HG03196 (cell line): ENCODE results near the gene APLP2.
"Not testable (repeated sequence)": the region's sequence is repeated elsewhere in the genome, so short reads cannot be mapped to it uniquely, and the experiment has no call there.

Source experiments
- ATAC-seq: cut with Tn5 transposase; IDR thresholded peaks from one replicate; pipeline ENCODE4 v1.9.1; 2021; ENCODE audit not compliant: unreplicated experiment

APLP2 gene

GRCh38 chr11:130090517-130090916, 20.8 kb downstream of the APLP2 start:
- not testable (repeated sequence) for ATAC-seq

GRCh38 chr11:130091169-130091568, 21.5 kb downstream of the APLP2 start:
- ATAC-seq: not testable (repeated sequence)

DNA sequence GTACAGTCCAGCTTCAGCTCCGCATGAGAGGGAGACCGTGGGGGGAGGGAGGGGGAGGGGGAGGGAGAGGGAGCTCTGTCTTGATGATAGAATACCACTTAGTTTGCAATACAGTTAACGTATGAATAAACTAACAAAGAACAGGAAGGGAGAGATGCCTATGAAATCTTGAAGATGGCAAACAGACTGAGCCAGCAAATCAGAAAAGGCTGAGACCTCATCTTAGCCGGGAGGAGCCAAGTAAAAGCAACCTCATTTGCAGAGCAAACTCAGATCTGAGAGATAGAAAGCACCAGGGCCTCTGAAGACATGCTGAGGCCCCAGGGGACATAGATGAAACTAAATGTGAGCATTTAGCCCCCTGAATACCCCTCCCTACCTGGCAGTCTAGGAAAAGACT, 23.0 kb downstream of the APLP2 start:
- ATAC-seq: no peak

DNA sequence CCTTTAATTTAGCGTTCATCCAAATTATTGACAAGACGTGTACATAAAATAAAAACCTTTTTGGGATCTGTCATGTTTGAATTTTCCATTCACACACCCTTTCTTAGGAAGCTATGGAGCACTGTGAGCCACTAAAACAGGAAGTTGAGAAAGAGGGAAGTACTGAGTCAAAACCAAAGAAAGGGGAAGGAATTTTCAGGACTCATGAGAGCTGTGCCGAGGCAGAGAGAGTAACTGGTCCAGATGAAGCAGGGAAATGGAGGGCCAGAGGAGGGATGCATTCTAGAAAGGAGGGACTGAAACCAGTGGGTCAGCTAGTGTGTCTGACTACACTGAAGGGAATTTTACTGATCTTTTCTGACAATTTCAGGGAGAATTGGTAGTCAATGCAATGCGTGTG, 24.9 kb downstream of the APLP2 start:
- ATAC-seq: no peak

- no peak for ATAC-seq
These were observed 25.6 kb downstream of the APLP2 start for GRCh38 chr11:130095326-130095725.

- no peak for ATAC-seq
These were observed 26.3 kb downstream of the APLP2 start for GRCh38 chr11:130096042-130096441.

DNA sequence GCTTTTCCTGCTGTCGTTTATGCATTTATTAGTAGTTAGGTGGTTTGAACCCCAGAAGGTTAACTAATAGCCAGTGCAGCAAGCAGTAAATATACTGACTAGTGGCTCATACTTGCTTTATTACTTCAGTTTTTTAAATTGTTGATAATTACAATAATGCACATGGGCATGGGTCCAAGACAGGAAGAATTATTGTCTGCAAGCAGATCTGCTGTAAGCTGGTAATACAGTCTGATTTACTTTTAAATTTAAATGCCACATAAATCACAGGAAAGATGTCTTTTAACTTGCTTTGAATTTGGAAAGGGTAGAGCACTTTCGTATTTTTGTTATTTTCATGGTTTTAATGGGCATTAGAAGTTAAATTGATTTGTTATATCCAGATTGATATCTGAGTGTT, 27.1 kb downstream of the APLP2 start:
- ATAC-seq: no peak

DNA sequence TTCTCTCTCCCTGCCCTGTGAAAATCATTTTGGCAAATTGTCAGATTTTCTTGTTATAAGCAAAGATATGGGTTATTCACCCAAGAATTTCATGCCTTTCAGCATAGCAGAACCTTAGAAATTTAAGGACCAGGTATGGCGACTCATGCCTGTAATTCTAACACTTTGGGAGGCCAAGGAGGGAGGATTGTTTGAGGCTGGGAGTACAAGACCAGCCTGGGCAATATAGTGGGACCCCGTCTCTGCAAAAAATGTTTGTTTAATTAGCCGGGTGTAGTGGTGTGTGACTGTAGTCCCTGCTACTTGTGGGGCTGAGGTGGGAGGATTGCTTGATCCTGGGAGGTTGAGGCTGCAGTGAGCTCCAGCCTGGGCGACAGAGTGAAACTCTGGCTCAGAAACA, 27.6 kb downstream of the APLP2 start:
- no peak for ATAC-seq

GRCh38 chr11:130099356-130099755, 29.7 kb downstream of the APLP2 start:
- no peak for ATAC-seq

GRCh38 chr11:130100381-130101095, 30.8 kb downstream of the APLP2 start:
- no peak for ATAC-seq

DNA sequence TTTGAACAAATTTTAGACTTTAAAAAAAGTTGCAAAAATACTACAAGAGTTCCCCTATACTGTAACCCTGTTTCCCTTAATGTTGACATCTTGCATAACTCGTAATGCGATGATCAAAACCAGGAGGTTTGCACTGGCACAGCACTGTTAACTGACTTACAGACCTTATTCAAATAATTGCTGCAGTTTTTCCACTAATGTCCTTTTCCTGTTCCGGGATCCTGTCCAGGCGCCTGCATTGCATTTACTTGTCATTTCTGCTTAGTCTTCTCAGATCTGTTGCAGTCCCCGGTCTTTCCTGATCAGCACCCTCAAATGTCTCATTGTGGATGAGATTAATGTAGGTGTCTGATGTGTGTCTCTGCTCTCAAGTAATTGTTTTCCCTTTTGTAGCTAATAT, 32.0 kb downstream of the APLP2 start:
- ATAC-seq: no peak

DNA sequence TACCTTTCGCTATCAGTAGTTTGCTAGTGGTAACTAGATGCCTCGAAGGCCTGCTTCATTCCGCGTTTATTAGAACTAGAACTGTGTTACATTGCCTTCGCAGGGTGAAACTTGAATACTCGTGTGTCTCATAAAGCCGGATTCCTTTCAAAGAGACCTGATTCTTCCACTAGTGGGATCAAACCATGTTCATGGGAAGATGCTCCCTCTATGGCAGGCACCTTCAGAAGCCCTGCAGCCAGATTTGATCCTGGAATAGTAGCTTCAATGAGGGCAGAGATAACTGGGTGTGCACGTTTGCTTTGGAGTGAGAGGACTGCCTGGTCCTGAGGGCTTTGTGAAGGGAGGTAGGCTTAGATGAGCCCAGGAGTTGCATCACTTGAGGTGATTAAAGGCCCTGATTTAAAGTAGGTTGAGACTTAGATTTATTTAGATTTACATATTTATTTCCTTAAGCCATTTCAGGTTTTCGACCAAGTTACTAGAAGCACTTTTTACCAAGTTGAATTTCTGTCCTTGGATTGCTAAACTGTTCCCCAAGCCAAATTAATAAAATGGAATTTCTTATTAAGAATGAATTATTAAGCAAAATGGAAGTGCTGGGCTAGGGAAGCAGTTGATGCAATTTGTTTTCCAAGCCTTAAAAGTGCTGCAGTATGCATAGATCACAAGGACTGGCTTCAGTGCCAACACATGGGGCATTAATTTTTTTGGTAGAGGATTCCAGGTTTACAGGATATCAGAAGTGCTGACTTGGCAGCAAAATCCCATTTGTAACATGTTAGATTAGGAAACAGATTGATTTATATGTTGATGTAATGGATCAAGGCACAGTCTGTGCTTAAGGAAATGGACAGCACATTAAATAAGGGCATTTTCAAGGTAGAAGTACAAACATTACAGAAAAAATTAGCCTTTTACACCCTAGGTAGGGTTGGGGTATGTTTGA, 32.9 kb downstream of the APLP2 start:
- ATAC-seq: no peak

- no peak for ATAC-seq
These were observed 33.7 kb downstream of the APLP2 start for GRCh38 chr11:130103296-130103814.

GRCh38 chr11:130106381-130106780, 36.7 kb downstream of the APLP2 start:
- ATAC-seq: no peak

GRCh38 chr11:130108671-130109070, 39.0 kb downstream of the APLP2 start:
- ATAC-seq: not testable (repeated sequence)

DNA sequence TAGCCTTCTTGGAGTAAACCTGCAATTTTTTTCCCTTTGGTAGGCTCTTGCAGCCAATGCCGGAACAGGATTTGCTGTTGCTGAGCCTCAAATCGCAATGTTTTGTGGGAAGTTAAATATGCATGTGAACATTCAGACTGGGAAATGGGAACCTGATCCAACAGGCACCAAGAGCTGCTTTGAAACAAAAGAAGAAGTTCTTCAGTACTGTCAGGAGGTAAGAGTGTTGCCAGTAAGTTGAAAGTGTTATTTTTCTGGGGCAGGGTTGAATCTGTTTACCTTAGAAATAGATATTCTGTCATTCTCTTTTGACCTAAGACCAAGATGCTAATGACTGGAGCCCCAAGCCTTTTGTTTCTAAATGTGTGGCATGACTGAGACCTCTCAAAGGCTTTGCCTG, 39.7 kb downstream of the APLP2 start:
- ATAC-seq: no peak

GRCh38 chr11:130110339-130111108, 40.8 kb downstream of the APLP2 start:
- ATAC-seq: no peak

DNA sequence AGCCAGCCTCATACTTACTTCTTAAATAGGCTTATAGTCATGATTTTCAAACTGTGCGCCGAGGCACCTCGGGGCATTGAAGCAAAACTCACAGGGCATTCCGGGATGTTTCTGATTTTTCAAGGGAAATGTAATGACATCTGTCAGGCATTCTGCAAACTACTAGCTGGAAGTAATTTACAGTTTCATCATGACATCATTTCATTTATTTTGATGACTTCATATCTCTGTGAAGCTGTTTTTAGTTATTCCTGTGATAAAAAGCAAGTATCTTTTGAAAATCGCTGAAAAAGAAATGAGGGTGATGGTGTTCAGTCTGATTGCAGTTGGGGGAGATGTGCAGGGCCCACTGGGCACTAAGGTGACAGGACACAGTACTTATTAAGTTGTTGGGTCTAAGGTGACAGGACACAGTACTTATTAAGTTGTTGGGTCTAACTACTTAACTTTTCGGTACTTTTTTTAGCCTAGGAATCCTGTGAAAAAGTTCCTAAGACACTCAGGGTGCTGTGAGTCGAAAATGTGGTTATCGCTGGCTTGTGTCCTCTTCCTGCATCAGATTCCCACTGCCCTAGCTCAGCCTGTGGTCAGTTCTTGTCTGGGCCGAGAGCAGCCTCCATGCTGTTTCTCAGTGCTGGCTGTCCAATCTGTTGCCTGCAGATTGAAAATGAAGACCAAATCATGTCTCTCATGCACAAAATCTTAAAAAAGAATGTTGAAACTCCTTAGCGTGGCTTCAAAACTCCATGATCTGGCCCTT, 42.6 kb downstream of the APLP2 start:
- no peak for ATAC-seq

GRCh38 chr11:130114281-130114680, 44.6 kb downstream of the APLP2 start:
- no peak for ATAC-seq

- ATAC-seq: no peak
These were observed 45.0 kb downstream of the APLP2 start for GRCh38 chr11:130114726-130115125.
